T-helper 1 cell (primary cell): ENCODE results near the gene FUT6.
"Not testable (repeated sequence)": the region's sequence is repeated elsewhere in the genome, so short reads cannot be mapped to it uniquely, and the experiment has no call there.

Experiments
- DNase-seq, 5 donors: peaks; one replicate each; pipeline ENCODE4 v3.0.0-alpha.2; 2012 to 2020

The FUT6 gene

GRCh38 chr19:5857203-5858081 is 17.9 kb upstream of the FUT6 start:
- no peak for DNase-seq

GRCh38 chr19:5855151-5855550 is 15.6 kb upstream of the FUT6 start:
- not testable (repeated sequence) for DNase-seq

GRCh38 chr19:5854121-5854520 is 14.6 kb upstream of the FUT6 start:
- DNase-seq: not testable (repeated sequence)

GRCh38 chr19:5851302-5851701 is 11.8 kb upstream of the FUT6 start, which contains the start of gene FUT3:
TSS of gene FUT3 (minus strand) at chr19:5851449.
- no peak for DNase-seq

DNA sequence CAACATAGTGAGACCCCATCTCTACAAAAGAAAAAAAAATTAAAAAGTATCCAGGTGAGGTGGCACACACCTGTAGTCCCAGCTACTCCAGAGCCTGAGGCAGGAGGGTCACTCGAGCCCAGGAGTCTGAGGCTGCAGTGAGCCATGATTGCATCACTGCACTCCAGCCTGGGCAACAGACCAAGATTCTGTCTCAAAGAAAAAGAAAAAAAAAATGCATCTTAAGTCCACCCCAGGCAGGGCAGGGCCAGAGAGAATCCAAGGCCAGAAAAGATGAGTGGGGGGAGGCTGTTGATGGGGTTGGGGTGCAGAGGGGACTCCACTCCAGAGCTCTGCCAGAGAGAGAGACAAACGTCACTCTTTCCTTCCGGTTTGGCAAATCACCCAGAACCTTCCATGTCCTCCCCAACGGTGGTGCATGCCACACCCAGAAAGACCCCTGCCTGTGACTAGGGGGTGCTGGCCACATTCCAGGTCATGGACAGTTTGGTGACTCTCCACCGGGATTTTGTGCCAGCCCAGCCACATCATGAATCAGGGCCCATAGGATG is 11.3 kb upstream of the FUT6 start:
- DNase-seq: no peak

- no peak for DNase-seq
These were observed 10.7 kb upstream of the FUT6 start for GRCh38 chr19:5850189-5850588.

DNA sequence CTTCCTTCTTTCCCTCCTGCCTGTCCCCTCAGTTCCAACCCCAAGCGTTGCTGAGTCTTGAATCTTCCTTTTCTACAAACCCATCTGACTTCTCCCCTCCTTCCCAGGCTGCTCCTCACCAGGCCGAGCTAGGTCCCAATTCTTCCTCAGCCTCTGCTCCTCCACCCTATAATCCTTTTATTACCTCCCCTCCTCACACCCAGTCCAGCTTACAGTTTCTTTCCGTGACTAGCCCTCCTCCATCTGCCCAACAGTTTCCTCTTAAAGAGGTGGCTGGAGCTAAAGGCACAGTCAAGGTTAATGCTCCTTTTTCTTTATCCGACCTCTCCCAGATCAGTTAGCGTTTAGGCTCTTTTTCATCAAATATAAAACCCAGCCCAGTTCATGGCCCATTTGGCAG is 9.1 kb upstream of the FUT6 start:
- not testable (repeated sequence) for DNase-seq

DNA sequence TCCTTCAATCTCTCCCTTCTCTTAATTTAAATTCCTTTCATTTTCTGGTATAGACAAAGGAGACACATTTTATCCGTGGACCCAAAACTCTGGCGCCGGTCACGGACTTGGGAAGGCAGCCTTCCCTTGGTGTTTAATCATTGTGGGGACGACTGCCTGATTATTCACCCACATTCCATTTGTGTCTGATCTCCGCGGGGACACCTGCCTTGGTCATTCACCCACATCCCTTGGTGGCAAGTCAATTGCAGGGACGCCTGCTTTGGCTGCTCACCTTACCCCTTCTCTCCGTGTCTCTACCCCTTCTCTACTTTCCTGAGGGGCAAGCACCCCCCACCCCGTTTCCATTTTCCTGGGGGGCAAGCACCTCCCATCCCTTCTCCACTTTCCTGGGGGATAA is 8.3 kb upstream of the FUT6 start:
- not testable (repeated sequence) for DNase-seq

DNA sequence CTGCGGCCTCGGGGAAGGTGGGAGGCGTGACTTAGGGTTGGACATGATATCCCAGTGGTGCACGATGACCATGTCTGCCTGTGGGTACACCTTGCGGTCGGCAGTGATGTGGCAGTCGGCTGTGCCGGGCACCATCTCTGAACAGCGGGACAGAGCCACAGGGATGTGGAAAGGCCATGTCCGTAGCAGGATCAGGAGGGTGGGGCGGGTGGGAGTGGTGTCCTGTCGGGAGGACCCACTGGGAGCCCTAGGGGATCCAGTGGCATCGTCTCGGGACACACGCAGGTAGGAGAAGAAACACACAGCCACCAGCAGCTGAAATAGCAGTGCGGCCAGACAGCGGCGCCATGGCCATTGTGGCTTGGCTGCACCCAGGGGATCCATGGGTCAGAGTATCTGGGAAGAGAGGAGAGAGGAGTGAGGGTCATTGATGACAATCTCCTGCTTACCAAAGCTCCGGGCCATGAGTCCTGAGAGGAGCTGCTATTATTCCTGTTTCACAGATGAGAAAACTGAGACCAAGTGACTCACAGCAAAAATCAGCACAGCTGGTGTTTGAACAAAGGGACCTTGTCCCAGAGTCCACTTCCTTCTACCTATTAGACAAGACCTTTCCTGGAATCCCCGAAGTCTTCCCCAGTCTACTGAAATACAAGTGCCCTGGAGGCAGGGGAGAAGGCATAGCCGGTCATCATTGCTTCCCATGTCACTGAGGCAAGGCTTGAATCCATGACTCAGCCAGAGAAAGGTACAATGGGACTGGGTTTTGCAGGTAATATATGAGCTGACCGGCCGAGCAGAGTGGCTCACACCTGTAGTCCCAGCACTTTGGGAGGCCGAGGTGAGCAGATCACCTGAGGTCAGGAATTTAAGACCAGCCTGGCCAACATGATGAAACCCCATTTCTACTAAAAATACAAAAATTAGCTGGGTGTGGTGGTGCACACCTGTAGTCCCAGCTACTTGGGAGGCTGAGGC is 5.2 kb upstream of the FUT6 start:
- DNase-seq: no peak

DNA sequence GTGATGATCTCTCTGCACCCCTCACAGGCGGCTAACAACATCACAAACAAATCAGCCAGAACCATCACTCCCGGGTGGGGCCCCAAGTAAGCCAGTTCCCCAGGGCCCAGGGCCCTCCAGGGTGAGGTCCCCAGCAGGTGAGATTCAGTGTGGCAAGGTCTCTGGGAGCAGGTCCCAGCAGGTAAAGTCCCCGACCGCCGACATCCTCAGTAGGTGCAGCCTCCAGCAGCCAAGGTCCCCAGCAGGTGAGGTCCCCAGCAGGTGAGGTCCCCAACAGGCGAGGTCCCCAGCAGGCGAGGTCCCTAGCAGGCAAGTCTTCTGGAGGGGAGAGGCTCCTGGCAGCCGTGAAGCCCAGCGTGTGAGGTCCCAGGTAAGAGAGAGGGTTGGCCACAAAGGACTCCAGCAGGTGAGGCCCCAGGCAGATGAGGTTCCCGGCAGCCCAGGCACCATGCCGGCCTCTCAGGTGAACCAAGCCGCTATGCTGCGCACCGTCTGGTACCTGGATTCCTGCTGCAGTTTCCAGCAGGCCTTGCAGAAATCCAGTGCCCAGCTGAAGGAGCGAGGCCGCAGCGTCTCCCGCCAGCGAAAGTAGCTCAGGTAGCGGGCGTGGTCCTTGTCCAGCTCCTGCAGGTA is 3.9 kb upstream of the FUT6 start:
- DNase-seq: no peak

GRCh38 chr19:5841735-5842111 is 2.2 kb upstream of the FUT6 start:
- DNase-seq: not testable (repeated sequence)

DNA sequence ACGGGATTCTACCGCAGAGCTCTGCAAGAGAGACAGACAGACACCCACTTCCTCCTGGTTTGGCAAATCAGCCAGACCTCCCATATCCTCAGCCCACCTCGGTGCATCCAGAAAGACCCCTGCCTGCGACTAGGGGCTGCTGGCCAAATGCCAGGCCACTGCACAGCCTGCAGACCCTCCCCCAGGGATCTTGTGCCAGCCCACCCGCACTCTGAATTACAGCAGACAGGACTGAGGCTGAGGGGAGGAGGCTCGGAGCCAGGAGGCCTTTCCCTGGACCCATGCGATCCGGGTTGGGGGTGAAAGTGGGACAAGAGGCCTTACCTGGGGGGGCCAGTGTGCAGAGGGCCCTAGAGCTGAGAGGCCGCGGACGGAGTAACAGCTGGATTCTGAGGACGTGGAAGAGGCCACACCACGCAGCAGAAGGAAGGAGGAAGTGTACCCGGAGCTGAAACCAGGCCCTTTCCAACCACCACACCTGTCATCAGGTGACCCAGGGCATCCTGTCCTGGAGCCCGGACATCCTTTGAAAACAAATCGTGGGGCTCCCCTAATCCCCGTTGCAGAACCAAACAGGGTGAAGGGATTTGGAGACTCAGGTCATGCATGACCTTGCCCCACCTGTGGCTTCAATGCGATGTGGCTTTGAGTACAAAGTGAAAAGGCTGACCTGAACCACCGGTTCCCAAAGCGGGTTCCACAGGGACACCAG is 993 bp downstream of the FUT6 start:
- DNase-seq: no peak

DNA sequence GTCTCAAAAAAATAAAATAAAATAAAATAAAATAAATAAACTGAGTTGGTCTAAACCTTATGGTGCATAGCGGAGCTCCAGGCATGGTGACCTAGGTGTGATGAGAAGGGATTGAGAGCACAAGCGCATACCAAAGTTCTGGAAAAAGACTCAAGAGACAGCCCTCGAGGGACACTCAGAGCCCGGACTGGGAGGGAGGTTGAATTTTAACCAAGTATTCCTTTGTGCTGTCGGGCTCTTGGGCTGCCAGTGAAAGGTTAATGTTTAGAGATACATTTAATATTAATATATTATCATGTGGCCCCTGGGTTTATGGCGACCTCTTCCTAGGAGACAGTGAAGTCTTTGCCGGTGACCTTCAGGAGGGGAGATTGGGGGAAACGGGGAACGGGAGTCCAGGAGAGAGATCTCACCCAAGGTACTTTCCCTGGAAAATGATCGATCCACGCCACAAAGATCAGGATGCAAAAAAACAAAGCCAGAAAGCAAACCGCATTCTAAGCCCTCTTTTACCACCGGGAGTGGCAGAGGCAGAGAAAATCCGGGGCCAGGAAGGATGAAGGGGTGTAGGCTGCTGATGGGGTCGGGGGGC is 1.6 kb downstream of the FUT6 start:
- DNase-seq: no peak

DNA sequence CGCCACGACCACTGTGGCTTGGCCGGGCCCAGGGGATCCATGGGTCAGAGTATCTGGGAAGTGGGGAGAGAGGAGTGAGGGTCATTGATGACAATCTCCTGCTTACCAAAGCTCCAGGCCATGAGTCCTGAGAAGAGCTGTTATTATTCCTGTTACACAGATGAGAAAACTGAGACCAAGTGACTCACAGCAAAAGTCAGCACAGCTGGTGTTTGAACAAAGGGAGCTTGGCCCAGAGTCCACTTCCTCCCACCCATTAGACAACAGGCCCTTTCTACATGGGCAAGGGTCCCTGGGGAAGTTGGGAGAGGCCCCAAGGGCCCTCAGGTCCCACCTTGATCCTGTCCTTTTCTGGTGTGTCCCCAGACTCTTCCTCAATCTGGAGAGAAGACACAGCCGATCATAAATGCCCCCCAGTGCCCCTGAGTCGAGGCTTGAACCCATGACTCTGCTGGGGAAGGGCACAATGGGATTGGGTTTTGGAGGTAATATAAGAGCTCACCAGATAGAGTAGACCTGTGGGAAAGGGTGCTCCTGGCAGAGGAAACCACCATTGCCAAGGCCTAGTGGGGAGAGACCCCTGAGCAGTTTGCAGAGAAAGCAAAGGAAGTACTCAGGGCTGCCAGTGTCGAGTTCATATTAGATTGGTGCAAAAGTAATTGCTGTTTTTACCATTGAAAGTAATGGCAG is 6.8 kb downstream of the FUT6 start:
- no peak for DNase-seq

GRCh38 chr19:5832061-5832460 is 7.4 kb downstream of the FUT6 start:
- no peak for DNase-seq

DNA sequence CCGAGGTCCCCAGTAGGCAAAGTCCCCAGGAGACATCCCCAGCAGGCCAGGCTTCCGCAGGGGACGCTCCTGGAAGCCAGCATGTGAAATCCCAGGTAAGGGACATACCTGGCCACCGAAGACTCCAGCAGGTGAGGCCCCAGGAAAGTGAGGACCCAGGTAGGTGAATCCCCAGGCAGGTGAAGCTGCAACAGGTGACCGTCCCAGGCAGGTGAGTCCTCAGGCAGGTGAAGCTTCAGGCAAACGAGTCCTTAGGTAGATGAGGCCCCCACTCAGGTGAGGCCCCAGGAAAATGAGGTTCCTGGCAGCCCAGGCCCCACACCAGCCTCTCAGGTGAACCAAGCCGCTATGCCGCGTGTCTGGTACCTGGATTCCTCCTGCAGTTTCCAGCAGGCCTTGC is 8.3 kb downstream of the FUT6 start:
- no peak for DNase-seq

GRCh38 chr19:5829567-5830310 is 9.8 kb downstream of the FUT6 start:
- DNase-seq: no peak

- DNase-seq: peak in 1 of 5 donors; percentile 20
These were observed 10.6 kb downstream of the FUT6 start for GRCh38 chr19:5828661-5829566.
